Mesendoderm (in vitro differentiated cells): Measurements from ENCODE around the gene PRKAR2A.
A peak's percentile ranks its signal among the peaks of the same experiment; 100 is the strongest.

Experiments
- DNase-seq: peaks from one replicate; pipeline ENCODE4 v3.0.0; 2013
- H2AK5ac ChIP-seq: 2 replicates; pipeline ENCODE4 v1.6.1; 2013; ENCODE audit warnings: low read length, inconsistent platforms
- H2BK120ac ChIP-seq: 2 replicates; pipeline ENCODE4 v1.6.1; 2013; ENCODE audit warnings: low read depth, mild to moderate bottlenecking, low read length, moderate library complexity, mixed read lengths
- H2BK15ac ChIP-seq: replicated peaks from 2 replicates; pipeline ENCODE4 v1.6.1; 2013; ENCODE audit warnings: low read depth, mild to moderate bottlenecking, moderate library complexity
- H2BK5ac ChIP-seq: 2 replicates; pipeline ENCODE4 v1.6.1; 2013; ENCODE audit warnings: low read length, inconsistent platforms
- H3K18ac ChIP-seq: 2 replicates; pipeline ENCODE4 v1.6.1; 2013; ENCODE audit warnings: mild to moderate bottlenecking, low read length, mixed read lengths
- H3K23ac ChIP-seq: one replicate; pipeline ENCODE4 v1.6.1; 2013; ENCODE audit warnings: low read length
- H3K27ac ChIP-seq: 2 replicates; pipeline ENCODE4 v1.5.1; 2013; ENCODE audit warnings: low read depth, mild to moderate bottlenecking, inconsistent platforms, low read length, moderate library complexity
- H3K27me3 ChIP-seq: 2 replicates; pipeline ENCODE4 v1.6.1; 2013; ENCODE audit warnings: low read length, control low read depth, mild to moderate bottlenecking, inconsistent platforms; ENCODE audit not compliant: insufficient read depth, poor library complexity
- H3K36me3 ChIP-seq: 2 replicates; pipeline ENCODE4 v1.6.1; 2013; ENCODE audit warnings: low read length, inconsistent platforms; ENCODE audit not compliant: control insufficient read depth, insufficient read depth
- H3K4ac ChIP-seq: one replicate; pipeline ENCODE4 v1.6.1; 2013; ENCODE audit warnings: low read depth, mild to moderate bottlenecking, low read length, moderate library complexity
- H3K4me1 ChIP-seq: 2 replicates; pipeline ENCODE4 v1.6.1; 2013; ENCODE audit warnings: low read depth, low read length, inconsistent platforms; ENCODE audit not compliant: control insufficient read depth
- H3K4me2 ChIP-seq: 2 replicates; pipeline ENCODE4 v1.6.1; 2013; ENCODE audit warnings: low read length
- H3K4me3 ChIP-seq: 2 replicates; pipeline ENCODE4 v1.5.1; 2013; ENCODE audit warnings: mild to moderate bottlenecking, low read length
- H3K56ac ChIP-seq: one replicate; pipeline ENCODE4 v1.6.1; 2013; ENCODE audit warnings: low read length
- H3K79me1 ChIP-seq: 2 replicates; pipeline ENCODE4 v1.6.1; 2013; ENCODE audit warnings: low read length, inconsistent platforms
- H3K79me2 ChIP-seq: 2 replicates; pipeline ENCODE4 v1.6.1; 2013; ENCODE audit warnings: mild to moderate bottlenecking, low read length; ENCODE audit not compliant: control insufficient read depth, insufficient read depth
- H3K9ac ChIP-seq: 2 replicates; pipeline ENCODE4 v1.6.1; 2013; ENCODE audit warnings: low read length, inconsistent platforms
- H4K5ac ChIP-seq: one replicate; pipeline ENCODE4 v1.6.1; 2013; ENCODE audit warnings: low read length
- H4K8ac ChIP-seq: one replicate; pipeline ENCODE4 v1.6.1; 2013; ENCODE audit warnings: low read depth, mild to moderate bottlenecking, control low read depth, low read length, moderate library complexity
- WGBS: extraction: QIAGEN DNeasy Blood & Tissue Kit; methylation state at CpG from one replicate; pipeline ENCODE4 v1.1.7; 2013; ENCODE audit warnings: low lambda C conversion rate, missing lambda C conversion rate; ENCODE audit not compliant: insufficient coverage; ENCODE audit errors: extremely low coverage; 5-methylcytosine and 5-hydroxymethylcytosine counted together

Gene PRKAR2A

GRCh38 chr3:48711727-48712126, 135.9 kb downstream of the PRKAR2A start:
- no peak overlapping the region for H3K56ac ChIP-seq
- no peak overlapping the region for H2AK5ac ChIP-seq
- H3K27me3 ChIP-seq, result no peaks in the 10 kb centered on the region
- no peak overlapping the region for H3K9ac ChIP-seq
- H3K23ac ChIP-seq, result no peak overlapping the region
- peaks cover 89% of the 10 kb centered on the region for H3K79me2 ChIP-seq
- peaks cover 8% of the 10 kb centered on the region for H3K79me1 ChIP-seq
- no peak overlapping the region for H4K5ac ChIP-seq
- H3K4ac ChIP-seq, result no peak overlapping the region
- H3K4me2 ChIP-seq, result no peak overlapping the region
- H3K36me3 ChIP-seq, result peaks cover 12% of the 10 kb centered on the region
- no peak overlapping the region for H2BK5ac ChIP-seq
- no peak overlapping the region for H2BK120ac ChIP-seq
- DNase-seq, result no peak
- no peak overlapping the region for H3K27ac ChIP-seq
- no peak overlapping the region for H4K8ac ChIP-seq
- peaks cover 3% of the 10 kb centered on the region for H3K4me1 ChIP-seq
- H2BK15ac ChIP-seq, result no peak overlapping the region
- no CpG with 5 or more reads among the region's 2 CpGs for WGBS
- no peak overlapping the region for H3K4me3 ChIP-seq
- no peak overlapping the region for H3K18ac ChIP-seq

- Histone ChIP-seq H3K4me3 (no peak overlapping the region), H3K4ac (no peak overlapping the region), H3K56ac (no peak overlapping the region), H2BK15ac (no peak overlapping the region), H2BK120ac (no peak overlapping the region), H3K79me2 (peaks cover 87% of the 10 kb centered on the region), H3K23ac (no peak overlapping the region), H3K27ac (peak overlapping the region; percentile 34), H3K4me1 (no peaks in the 10 kb centered on the region), H3K4me2 (no peak overlapping the region), H3K36me3 (peaks cover 12% of the 10 kb centered on the region), H4K8ac (no peak overlapping the region), H3K27me3 (no peaks in the 10 kb centered on the region), H2BK5ac (no peak overlapping the region), H3K18ac (no peak overlapping the region), H4K5ac (no peak overlapping the region), H3K9ac (no peak overlapping the region), H2AK5ac (no peak overlapping the region), H3K79me1 (peaks cover 8% of the 10 kb centered on the region)
- no CpG with 5 or more reads among the region's 7 CpGs for WGBS
- no peak for DNase-seq
Measured at GRCh38 chr3:48709051-48709461, 138.6 kb downstream of the PRKAR2A start.

GRCh38 chr3:48708481-48708889, 139.2 kb downstream of the PRKAR2A start:
- no peak for DNase-seq
- no CpG with 5 or more reads among the region's 2 CpGs for WGBS
- Histone ChIP-seq H2BK5ac (no peak overlapping the region), H2AK5ac (no peak overlapping the region), H3K4ac (no peak overlapping the region), H3K4me3 (no peak overlapping the region), H4K8ac (no peak overlapping the region), H3K56ac (no peak overlapping the region), H3K18ac (no peak overlapping the region), H3K36me3 (peaks cover 12% of the 10 kb centered on the region), H3K79me1 (peaks cover 8% of the 10 kb centered on the region), H2BK15ac (no peak overlapping the region), H2BK120ac (no peak overlapping the region), H3K27ac (no peak overlapping the region), H3K9ac (no peak overlapping the region), H3K23ac (no peak overlapping the region), H4K5ac (no peak overlapping the region), H3K4me1 (no peaks in the 10 kb centered on the region), H3K27me3 (no peaks in the 10 kb centered on the region), H3K4me2 (no peak overlapping the region), H3K79me2 (peaks cover 84% of the 10 kb centered on the region)

- peaks cover 9% of the 10 kb centered on the region for H3K36me3 ChIP-seq
- H3K27me3 ChIP-seq, result no peaks in the 10 kb centered on the region
- peaks cover 83% of the 10 kb centered on the region for H3K79me2 ChIP-seq
- H2BK120ac ChIP-seq, result no peak overlapping the region
- H3K56ac ChIP-seq, result no peak overlapping the region
- H3K27ac ChIP-seq, result no peak overlapping the region
- no peaks in the 10 kb centered on the region for H3K4me1 ChIP-seq
- no peak for DNase-seq
- peaks cover 6% of the 10 kb centered on the region for H3K79me1 ChIP-seq
- H2BK15ac ChIP-seq, result no peak overlapping the region
- H3K23ac ChIP-seq, result no peak overlapping the region
- no peak overlapping the region for H4K8ac ChIP-seq
- H3K4me3 ChIP-seq, result no peak overlapping the region
- H3K4me2 ChIP-seq, result no peak overlapping the region
- H2AK5ac ChIP-seq, result no peak overlapping the region
- H2BK5ac ChIP-seq, result no peak overlapping the region
- no peak overlapping the region for H3K4ac ChIP-seq
- no peak overlapping the region for H4K5ac ChIP-seq
- no peak overlapping the region for H3K9ac ChIP-seq
- H3K18ac ChIP-seq, result no peak overlapping the region
- WGBS, result no CpG with 5 or more reads among the region's 5 CpGs
Measured at GRCh38 chr3:48707157-48707556, 140.5 kb downstream of the PRKAR2A start.

GRCh38 chr3:48702320-48702920, 145.3 kb downstream of the PRKAR2A start:
- no peak overlapping the region for H2BK15ac ChIP-seq
- no peaks in the 10 kb centered on the region for H3K27me3 ChIP-seq
- H3K4ac ChIP-seq, result no peak overlapping the region
- H3K79me2 ChIP-seq, result peaks cover 85% of the 10 kb centered on the region
- no peak overlapping the region for H3K23ac ChIP-seq
- H2BK5ac ChIP-seq, result no peak overlapping the region
- H3K27ac ChIP-seq, result no peak overlapping the region
- H3K4me2 ChIP-seq, result no peak overlapping the region
- no peak overlapping the region for H3K56ac ChIP-seq
- WGBS, result no CpG with 5 or more reads among the region's 6 CpGs
- H3K18ac ChIP-seq, result no peak overlapping the region
- H4K8ac ChIP-seq, result no peak overlapping the region
- no peak overlapping the region for H2BK120ac ChIP-seq
- no peak overlapping the region for H3K4me3 ChIP-seq
- H4K5ac ChIP-seq, result no peak overlapping the region
- no peak overlapping the region for H3K9ac ChIP-seq
- no peak overlapping the region for H2AK5ac ChIP-seq
- H3K4me1 ChIP-seq, result no peaks in the 10 kb centered on the region
- H3K36me3 ChIP-seq, result peaks cover 2% of the 10 kb centered on the region
- no peak for DNase-seq
- H3K79me1 ChIP-seq, result peaks cover 9% of the 10 kb centered on the region
